Measurements from ENCODE around the gene CLDN5.

The CLDN5 gene

DNA sequence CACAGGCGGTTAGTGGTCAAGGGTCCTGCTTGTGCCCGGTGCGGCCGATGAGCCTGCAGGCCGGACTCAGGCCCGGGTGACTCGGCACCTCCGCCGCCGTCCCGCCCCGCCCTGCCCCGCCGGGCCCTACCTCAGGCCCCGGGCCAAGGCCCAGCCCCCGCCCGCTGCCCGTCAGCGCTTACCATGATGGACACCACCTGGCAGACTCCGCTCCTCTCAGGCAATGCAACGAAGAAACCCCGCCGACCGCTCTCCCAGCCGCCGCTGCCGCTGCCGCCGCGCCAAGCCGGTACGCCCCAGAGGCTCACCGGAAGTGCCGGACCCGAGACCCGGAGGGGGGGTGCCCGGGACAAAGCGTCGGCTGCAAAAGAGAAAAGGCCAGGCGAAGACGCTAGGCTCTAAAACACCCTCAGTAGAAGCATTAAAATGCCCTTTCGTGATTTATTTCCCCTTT, 45.3 kb downstream of the CLDN5 start, which contains the start of gene UFD1:
Gene UFD1 (minus strand): TSS at position 293 of the 454 bp plus-strand sequence. CDS start 108 bp downstream, at position 185.
- DNase-seq = peak; percentile 93

DNA sequence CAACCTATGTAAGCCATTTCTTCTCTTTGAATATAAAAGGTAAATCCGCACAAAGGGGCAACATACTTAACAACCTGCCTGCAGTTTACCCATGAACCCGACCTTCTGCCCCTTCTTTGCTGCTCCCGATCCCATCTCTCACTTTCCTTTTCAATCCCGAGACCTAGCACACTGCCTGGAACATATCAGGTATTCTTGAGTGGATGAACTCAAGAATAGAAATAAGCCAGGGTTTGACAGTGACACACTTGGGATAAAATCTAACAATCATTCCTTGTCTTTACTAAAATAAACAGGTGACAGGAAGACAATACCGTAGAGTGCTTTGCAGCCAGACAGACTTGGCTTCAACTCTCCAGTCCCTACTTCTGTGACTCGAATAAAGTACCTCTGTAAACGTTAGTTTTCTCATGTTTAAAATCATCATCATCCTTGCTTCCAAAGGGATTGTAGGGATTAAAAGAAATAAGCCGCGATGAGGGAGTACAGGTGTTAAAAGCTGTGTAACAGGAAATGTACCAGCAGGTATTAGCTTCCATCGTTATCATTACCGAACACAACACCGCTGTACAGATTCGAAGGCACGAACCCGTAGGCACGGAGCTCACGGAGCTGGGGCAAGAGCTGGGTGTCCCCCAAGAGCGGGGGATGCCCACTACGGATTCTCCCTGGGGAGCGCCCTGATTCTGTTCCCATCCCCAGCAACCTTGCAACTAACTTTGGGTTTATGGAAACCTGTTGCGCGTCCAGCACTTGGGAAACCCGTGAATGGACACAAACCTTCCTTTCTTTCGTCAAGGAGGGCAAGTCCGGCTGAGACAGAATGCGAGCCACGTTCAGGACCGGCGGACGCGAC, 45.9 kb downstream of the CLDN5 start:
- DNase-seq = peak; percentile 68

GRCh38 chr22:19477321-19478044, 46.7 kb downstream of the CLDN5 start:
- DNase-seq = no peak

GRCh38 chr22:19476023-19476422, 48.2 kb downstream of the CLDN5 start:
- no peak for DNase-seq

DNA sequence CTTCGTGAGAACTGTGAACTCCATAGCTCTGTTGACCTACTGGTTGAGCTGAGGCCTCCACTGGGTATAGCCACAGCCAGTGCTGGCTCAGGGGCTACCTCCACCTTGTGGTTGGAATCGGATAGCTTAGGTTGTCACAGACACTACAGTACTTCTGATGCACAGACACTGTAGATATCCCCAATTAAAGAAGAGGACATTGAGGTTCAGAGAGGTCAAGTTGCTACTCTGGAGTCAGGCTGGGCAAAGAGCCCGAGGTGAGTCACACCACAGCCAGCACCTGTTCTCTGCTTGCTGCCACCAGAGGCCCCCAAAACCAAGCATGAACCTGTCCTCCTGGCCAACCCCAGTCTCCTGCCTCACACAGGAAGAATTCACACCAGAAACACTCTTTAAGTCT, 50.6 kb downstream of the CLDN5 start:
- DNase-seq = no peak
